Esophagus squamous epithelium (tissue), 4 donors: ENCODE data around the gene CDKN1B.

Experiments used
- CTCF ChIP-seq, 6 experiments: fragments of 450-650 bp in 4 of 6; fragments of 200-600 bp in 2 of 6; sonication (generic) in 2 of 6; IDR thresholded peaks; one replicate each; pipeline ENCODE4 v1.5.1; 2016 to 2019; ENCODE audit warnings: antibody characterized with exemption in 6 of 6, mild to moderate bottlenecking in 4 of 6, moderate library complexity in 4 of 6
- POLR2A ChIP-seq, 4 donors: fragments of 450-650 bp; IDR thresholded peaks; one replicate each; pipeline ENCODE4 v1.6.1; 2017; ENCODE audit warnings: antibody characterized with exemption in 4 of 4, mild to moderate bottlenecking in 4 of 4, moderate library complexity in 3 of 4

GRCh38 chr12:12755923-12756322 is 38.8 kb downstream of the CDKN1B start:
- TF ChIP-seq POLR2A (IDR thresholded peaks at IDR 0.05), result no peak
- no peak for TF ChIP-seq CTCF (IDR thresholded peaks at IDR 0.05)
